ENCODE results near the gene TTLL9.

The TTLL9 gene

GRCh38 chr20:31951530-31952453 lies 81.4 kb downstream of the TTLL9 start, which contains the start of gene PDRG1:
Gene PDRG1, minus strand, starts transcription at chr20:31952046. Its CDS starts 85 bp downstream, at chr20:31951961.
- peak; percentile 98 to 99 for DNase-seq

GRCh38 chr20:31953556-31954148 lies 83.2 kb downstream of the TTLL9 start:
- DNase-seq: no peak

- DNase-seq: no peak
These were observed 84.1 kb downstream of the TTLL9 start for GRCh38 chr20:31954500-31954899.

DNA sequence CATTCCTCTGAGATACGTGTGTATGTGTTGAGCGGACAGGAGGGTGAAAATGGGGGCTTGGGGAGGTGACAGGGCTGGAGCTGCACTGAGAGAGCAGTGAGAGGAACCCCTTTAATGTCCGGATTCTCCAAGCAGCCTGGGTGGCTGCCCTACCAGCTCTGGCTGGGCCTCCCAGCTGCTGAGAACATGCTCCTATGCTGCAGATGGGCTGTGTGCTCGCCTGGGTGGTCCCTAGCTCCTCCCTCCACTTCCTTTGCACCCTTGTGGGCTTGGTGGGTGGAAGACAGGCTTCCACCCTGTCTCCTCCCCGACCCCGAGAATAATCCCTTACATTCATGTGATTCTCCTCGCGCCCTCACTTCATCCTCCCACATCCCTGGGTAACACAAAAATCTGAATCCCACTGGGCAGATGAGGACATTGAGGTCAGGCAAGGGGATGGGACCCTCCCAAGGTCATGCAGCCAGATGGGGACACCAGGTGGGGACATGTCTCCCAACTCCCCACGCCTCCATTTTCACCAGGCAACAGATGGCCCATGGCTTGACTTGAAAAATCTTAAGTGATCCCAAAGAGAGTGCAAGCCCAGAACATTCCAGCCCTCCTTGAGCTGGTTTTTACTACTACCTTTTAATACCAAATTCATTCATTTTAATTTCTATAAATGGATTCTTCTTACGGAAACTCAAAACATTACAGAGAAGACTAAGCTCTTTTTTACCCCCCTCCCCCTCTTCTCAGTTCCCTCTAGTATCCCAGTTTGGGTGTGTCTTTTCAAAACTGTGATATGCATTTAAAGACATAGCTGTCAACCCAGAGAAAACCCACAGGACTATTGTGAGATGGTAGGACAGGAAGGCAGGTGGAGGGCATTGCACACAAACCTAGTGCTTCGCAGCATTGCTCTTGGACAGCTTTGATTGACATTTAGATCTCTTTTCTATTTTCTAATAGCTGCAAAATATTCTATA lies 86.4 kb downstream of the TTLL9 start:
- peak; percentile 99 to 100 for DNase-seq

- peak; percentile 98 to 99 for DNase-seq
These were observed 92.3 kb downstream of the TTLL9 start for GRCh38 chr20:31962761-31963160.

DNA sequence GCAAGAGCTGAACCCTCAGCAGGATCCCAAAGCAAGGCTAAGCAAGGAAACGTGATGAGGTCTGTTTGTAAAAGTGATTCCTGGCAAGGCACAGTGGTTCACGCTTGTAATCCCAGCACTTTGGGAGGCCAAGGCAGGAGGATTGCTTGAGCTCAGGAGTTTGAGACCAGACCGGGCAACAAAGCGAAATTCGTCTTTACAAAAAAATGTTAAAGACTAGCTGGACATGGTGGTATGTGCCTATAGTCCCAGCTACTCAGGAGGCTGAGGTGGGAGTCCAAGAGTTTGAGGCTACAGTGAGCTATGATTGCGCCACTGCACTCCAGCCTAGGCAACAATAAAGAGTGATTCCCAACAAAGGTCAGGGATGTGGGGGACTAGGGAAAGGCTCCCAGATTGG lies 93.5 kb downstream of the TTLL9 start:
- DNase-seq: peak; percentile 46 to 61

GRCh38 chr20:31966991-31967655 lies 96.7 kb downstream of the TTLL9 start:
- peak; percentile 61 to 84 for DNase-seq

- peak; percentile 87 to 88 for DNase-seq
These were observed 97.4 kb downstream of the TTLL9 start, which contains the start of gene XKR7 for GRCh38 chr20:31967830-31968249. Gene XKR7, plus strand, starts transcription at chr20:31968151. Its CDS starts 25 bp downstream, at chr20:31968176.

DNA sequence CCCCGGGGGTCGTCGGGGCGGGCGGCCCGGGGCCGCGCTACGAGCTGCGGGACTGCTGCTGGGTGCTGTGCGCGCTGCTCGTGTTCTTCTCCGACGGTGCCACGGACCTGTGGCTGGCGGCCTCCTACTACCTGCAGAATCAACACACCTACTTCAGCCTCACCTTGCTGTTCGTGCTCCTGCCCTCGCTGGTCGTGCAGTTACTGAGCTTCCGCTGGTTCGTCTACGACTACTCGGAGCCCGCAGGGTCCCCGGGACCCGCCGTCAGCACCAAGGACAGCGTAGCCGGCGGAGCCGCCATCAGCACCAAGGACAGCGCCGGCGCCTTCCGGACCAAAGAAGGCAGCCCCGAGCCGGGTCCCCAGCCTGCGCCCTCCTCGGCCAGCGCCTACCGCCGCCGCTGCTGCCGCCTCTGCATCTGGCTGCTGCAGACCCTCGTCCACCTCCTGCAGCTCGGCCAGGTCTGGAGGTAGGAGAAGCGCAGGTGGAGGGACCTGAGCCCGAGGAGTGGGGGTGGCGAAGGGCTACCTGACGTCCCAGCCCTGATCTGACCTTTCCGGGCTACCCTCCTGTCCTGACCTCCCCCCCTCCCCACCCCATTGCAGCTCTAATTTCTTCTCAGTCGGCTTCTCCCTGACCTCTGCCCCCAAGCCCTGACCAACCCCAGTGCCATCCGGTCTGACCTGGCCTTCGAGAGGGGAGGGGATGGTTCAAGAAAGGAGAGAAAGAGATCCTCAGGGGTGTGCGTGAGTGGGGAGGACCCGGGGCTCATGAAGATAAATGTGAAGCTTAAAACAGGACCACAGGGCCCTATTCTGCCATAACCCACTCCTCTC lies 98.1 kb downstream of the TTLL9 start:
- DNase-seq: no peak

GRCh38 chr20:31969991-31970390 lies 99.6 kb downstream of the TTLL9 start:
- DNase-seq: peak; percentile 58 to 78

- DNase-seq: no peak
These were observed 102.1 kb downstream of the TTLL9 start for GRCh38 chr20:31972471-31973021.

DNA sequence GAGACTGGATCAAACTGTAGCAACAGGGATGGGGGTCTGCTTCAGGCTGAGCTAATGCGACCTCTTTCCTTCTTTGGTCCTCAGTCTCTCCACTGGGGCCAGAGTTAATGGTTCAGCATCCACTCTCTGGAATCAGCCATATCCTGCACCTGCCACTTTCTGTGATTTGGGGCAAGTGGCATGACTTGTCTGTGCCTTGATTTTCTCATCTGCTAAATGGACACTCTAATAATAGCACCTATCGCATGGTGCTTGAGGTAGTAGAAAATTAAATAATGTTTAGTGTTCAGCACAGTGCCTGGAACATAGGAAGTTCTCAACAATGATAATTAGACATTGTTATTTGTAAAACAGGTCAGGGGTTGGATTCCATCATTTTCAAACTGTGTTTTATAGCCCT lies 103.9 kb downstream of the TTLL9 start:
- no peak for DNase-seq

- DNase-seq: peak in 1 of 2 experiments; percentile 26
These were observed 104.6 kb downstream of the TTLL9 start for GRCh38 chr20:31974951-31975487.

- DNase-seq: no peak
These were observed 105.4 kb downstream of the TTLL9 start for GRCh38 chr20:31975874-31976273.

- DNase-seq: no peak
These were observed 106.6 kb downstream of the TTLL9 start for GRCh38 chr20:31977080-31977479.

- DNase-seq: no peak
These were observed 109.4 kb downstream of the TTLL9 start for GRCh38 chr20:31979713-31980426.

DNA sequence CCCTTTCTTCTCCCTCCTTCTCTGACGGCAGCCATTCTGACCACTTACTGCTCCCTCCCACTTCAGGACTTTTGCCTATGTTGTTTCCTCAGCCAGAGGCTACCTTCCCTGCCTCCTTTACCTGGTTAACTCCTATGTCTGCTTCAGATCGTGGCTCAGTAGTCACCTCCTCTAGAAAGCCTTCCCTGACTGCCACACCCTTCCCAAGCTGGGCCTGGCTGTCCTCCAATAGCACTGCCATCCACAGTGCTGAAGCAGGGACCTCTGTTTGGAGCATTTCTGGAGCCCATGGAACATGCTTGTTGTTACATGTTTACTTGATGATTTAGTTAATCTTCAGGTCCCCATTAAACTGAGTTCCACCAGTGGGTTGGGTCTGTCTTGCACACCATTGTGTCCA lies 111.3 kb downstream of the TTLL9 start:
- no peak for DNase-seq

DNA sequence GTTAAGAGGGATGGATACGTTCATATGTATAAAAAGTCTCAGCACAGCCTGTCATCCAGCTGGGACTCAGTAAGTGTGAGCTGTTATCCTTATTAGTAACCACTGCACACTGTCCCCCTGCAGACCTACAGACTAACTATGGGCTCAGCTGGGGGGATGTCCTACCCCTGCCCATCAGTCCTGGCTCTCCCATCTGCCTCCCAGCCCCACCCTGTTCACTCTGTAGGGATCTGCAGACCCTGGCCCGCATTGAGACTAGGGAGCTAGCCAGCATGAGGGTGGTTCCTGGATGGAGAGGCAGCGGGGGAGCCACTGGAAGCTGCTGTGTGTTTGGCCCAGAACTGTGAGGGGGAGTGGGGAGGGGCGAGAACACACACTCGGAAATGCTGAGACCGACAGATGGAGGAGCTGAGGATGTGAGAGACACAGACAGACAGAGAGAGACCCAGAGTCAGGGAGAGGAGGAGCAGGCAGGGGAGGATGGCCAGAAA lies 114.6 kb downstream of the TTLL9 start:
- peak; percentile 93 to 94 for DNase-seq

GRCh38 chr20:31987744-31988143 lies 117.3 kb downstream of the TTLL9 start:
- DNase-seq: no peak
